Measurements from ENCODE around the gene LRCH1.

LRCH1 gene

DNA sequence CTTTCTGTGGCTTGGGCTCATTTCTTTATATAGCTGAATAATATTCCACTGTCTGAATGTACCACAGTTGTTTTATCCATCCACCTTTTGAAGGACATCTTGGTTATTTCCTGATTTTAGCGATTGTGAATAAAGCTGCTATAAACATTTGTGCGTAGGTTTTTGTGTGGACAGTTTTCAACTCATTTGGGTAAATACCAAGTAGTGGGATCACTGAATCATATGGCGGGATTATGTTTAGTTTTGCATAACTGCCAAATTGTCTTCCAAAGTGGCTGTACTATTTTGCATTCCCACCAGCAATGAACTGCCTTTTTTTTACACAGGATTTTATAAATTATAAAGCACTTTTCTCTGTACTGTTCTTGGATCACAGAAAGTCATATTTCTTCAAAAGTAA lies 13.7 kb upstream of the LRCH1 start:
- ChIA-PET CTCF (no interaction called here), POLR2A (no interaction called here)
- DNase-seq (ENCODE audit: extremely low spot score): no peak

DNA sequence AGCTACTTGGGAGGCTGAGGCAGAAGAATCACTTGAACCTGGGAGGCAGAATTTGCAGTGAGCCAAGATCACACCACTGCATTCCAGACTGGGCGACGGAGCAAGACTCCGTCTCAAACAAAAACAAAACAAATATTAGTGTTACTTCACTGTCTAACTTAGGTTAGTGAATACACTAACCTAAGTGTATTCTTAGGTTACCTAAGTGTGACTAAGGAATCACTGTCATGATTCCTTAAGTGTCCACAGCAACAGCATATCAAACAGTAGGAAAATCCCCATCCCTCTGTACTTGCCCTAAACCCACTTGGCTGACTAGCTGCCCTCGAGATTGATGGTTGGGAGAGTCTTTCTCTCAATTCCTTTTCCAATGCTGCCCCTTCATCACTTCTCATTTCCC lies 11.8 kb upstream of the LRCH1 start:
- POLR2A ChIA-PET: no interaction called here
- CTCF ChIA-PET: no interaction called here
- DNase-seq (ENCODE audit: extremely low spot score): no peak
- TF ChIP-seq CTBP1 (IDR thresholded peaks at IDR 0.05; ENCODE audit: borderline replicate concordance): no peak
- TF ChIP-seq, protein P1, sequence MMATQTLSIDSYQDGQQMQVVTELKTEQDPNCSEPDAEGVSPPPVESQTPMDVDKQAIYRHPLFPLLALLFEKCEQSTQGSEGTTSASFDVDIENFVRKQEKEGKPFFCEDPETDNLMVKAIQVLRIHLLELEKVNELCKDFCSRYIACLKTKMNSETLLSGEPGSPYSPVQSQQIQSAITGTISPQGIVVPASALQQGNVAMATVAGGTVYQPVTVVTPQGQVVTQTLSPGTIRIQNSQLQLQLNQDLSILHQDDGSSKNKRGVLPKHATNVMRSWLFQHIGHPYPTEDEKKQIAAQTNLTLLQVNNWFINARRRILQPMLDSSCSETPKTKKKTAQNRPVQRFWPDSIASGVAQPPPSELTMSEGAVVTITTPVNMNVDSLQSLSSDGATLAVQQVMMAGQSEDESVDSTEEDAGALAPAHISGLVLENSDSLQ (IDR thresholded peaks at IDR 0.05): no peak
- TF ChIP-seq HDGF (IDR thresholded peaks at IDR 0.05; ENCODE audit: borderline replicate concordance): no peak
- TF ChIP-seq L3MBTL2 (conservative IDR thresholded peaks at IDR 0.05): no peak
- no peak for TF ChIP-seq FOXM1 (IDR thresholded peaks at IDR 0.05; ENCODE audit: borderline replicate concordance)
- TF ChIP-seq BHLHE40 (IDR thresholded peaks at IDR 0.05; ENCODE audit: borderline replicate concordance): no peak
- no peak for TF ChIP-seq SUZ12 (IDR thresholded peaks at IDR 0.05)
- no peak for TF ChIP-seq ZNF384 (IDR thresholded peaks at IDR 0.05)
- no peak for TF ChIP-seq FOXK2 (IDR thresholded peaks at IDR 0.05)
- no peak for TF ChIP-seq NFRKB (IDR thresholded peaks at IDR 0.05)
- no peak for TF ChIP-seq FOXA1 (IDR thresholded peaks at IDR 0.05)
- TF ChIP-seq TARDBP (IDR thresholded peaks at IDR 0.05): no peak
- no peak for TF ChIP-seq LEF1 (IDR thresholded peaks at IDR 0.05; ENCODE audit: borderline replicate concordance)

More for the DNA sequence above, 13.7 kb upstream of the LRCH1 start:
- TF ChIP-seq ELF4 (IDR thresholded peaks at IDR 0.05) (no peak), FOXA1 (IDR thresholded peaks at IDR 0.05) (no peak), NFRKB (IDR thresholded peaks at IDR 0.05) (no peak), ZNF384 (IDR thresholded peaks at IDR 0.05) (no peak), FOXM1 (IDR thresholded peaks at IDR 0.05; ENCODE audit: borderline replicate concordance) (no peak), SP1 (IDR thresholded peaks at IDR 0.05) (no peak), L3MBTL2 (conservative IDR thresholded peaks at IDR 0.05) (no peak), CTBP1 (IDR thresholded peaks at IDR 0.05; ENCODE audit: borderline replicate concordance) (no peak), HDGF (IDR thresholded peaks at IDR 0.05; ENCODE audit: borderline replicate concordance) (no peak), LEF1 (IDR thresholded peaks at IDR 0.05; ENCODE audit: borderline replicate concordance) (no peak), SUZ12 (IDR thresholded peaks at IDR 0.05) (no peak)
- TF ChIP-seq, protein P1 (IDR thresholded peaks at IDR 0.05): no peak

DNA sequence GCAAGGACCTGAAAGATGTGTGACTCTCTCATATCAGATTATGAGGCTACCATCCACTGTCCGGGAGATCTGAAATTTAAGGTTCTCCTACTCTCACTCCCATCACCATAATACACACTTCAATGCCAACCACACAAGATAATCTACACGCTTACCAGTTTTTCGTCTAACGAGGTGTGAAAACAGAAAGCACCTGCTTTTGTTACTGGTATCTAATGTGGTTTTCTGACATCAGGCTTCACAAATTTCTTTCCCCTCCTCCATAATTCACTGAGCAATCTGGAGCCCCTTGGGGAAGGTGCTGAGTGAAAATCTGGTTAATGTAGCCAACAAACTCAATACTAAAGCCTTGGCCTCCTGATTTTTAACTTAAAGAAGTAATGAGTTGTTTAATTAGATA lies 10.1 kb upstream of the LRCH1 start:
- DNase-seq (ENCODE audit: extremely low spot score): no peak
- TF ChIP-seq SUZ12 (IDR thresholded peaks at IDR 0.05): no peak
- no peak for TF ChIP-seq HDGF (IDR thresholded peaks at IDR 0.05; ENCODE audit: borderline replicate concordance)
- no peak for TF ChIP-seq CTBP1 (IDR thresholded peaks at IDR 0.05; ENCODE audit: borderline replicate concordance)
- no peak for TF ChIP-seq TARDBP (IDR thresholded peaks at IDR 0.05)
- no peak for TF ChIP-seq ARNT (IDR thresholded peaks at IDR 0.05)
- TF ChIP-seq LEF1 (IDR thresholded peaks at IDR 0.05; ENCODE audit: borderline replicate concordance): no peak
- TF ChIP-seq FOXK2 (IDR thresholded peaks at IDR 0.05): no peak
- ChIA-PET CTCF (no interaction called here), POLR2A (no interaction called here)

DNA sequence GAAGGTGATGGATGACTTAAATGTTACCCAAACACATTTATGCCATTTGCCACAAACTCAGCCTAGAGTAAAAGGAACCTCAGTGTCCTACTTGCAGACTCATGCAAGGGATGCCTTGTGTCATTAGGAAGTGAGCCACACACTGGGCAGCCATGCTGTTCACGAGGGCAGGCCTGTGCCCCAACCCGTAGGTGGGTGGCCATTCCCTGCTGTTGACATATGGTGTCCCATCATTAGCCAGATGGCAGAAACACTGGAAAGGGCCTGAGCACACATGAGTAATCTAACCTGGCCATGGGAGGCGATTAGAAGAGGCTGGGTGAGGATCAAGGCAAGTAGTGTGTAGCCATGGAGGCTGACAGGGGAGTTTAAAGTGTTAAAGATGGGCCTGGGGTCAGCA lies 9.7 kb upstream of the LRCH1 start:
- ChIA-PET POLR2A (no interaction called here), CTCF (no interaction called here)
- TF ChIP-seq BHLHE40 (IDR thresholded peaks at IDR 0.05; ENCODE audit: borderline replicate concordance): no peak
- no peak for TF ChIP-seq SP1 (IDR thresholded peaks at IDR 0.05)
- TF ChIP-seq TARDBP (IDR thresholded peaks at IDR 0.05): no peak
- no peak for TF ChIP-seq NFRKB (IDR thresholded peaks at IDR 0.05)
- TF ChIP-seq LEF1 (IDR thresholded peaks at IDR 0.05; ENCODE audit: borderline replicate concordance): no peak
- TF ChIP-seq SUZ12 (IDR thresholded peaks at IDR 0.05): no peak
- no peak for TF ChIP-seq CTBP1 (IDR thresholded peaks at IDR 0.05; ENCODE audit: borderline replicate concordance)
- TF ChIP-seq L3MBTL2 (conservative IDR thresholded peaks at IDR 0.05): no peak
- TF ChIP-seq FOXA1 (IDR thresholded peaks at IDR 0.05): no peak
- TF ChIP-seq ARNT (IDR thresholded peaks at IDR 0.05): no peak
- no peak for TF ChIP-seq FOXK2 (IDR thresholded peaks at IDR 0.05)
- TF ChIP-seq HDGF (IDR thresholded peaks at IDR 0.05; ENCODE audit: borderline replicate concordance): no peak
- no peak for TF ChIP-seq FOXM1 (IDR thresholded peaks at IDR 0.05; ENCODE audit: borderline replicate concordance)
- no peak for TF ChIP-seq ELF4 (IDR thresholded peaks at IDR 0.05)
- DNase-seq (ENCODE audit: extremely low spot score): no peak

DNA sequence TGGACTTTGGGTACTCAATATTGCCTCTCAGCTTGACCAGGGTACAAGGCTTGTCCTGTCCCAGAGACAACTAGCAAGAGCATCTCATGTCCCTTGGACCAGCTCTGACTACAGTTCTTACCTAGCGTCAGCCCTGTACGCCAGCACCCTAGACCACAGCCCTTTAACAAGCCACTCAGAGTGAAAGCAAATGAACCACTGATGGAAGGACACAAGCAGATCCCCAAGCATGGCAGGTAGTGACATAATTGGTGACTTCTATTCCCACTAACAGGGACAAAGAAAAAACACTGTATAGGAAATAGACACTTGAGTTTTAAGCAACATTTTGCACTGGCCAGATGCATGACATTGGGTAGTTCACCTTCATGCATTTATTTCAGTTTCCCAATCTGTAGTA lies 8.8 kb upstream of the LRCH1 start:
- POLR2A ChIA-PET: no interaction called here
- TF ChIP-seq FOXA1 (IDR thresholded peaks at IDR 0.05) (no peak), L3MBTL2 (conservative IDR thresholded peaks at IDR 0.05) (no peak), ARNT (IDR thresholded peaks at IDR 0.05) (no peak), HDGF (IDR thresholded peaks at IDR 0.05; ENCODE audit: borderline replicate concordance) (no peak), SUZ12 (IDR thresholded peaks at IDR 0.05) (no peak), ELF4 (IDR thresholded peaks at IDR 0.05) (no peak)
- TF ChIP-seq, protein P1 (IDR thresholded peaks at IDR 0.05): no peak

DNA sequence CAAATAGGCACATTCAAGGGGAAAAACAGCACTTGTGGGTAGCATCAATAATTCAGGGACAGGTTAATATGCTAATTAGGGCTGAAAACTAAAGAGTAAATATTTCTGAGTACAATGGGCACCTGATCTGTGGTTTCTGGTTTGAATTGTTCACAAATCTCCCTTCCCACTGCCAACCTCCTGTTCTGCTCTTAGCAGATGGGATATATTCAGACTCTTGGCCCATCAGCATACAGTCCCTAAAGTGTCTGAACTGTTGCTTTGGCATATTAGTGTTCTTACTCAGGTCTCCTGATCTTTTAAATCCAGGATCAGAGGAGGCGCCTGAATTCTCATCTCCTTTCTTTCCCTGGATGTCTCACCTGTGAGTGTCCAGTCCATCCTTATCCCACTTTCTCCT lies 8.2 kb upstream of the LRCH1 start:
- ChIA-PET POLR2A (no interaction called here), CTCF (no interaction called here)
- DNase-seq (ENCODE audit: extremely low spot score): no peak
- TF ChIP-seq FOXM1 (IDR thresholded peaks at IDR 0.05; ENCODE audit: borderline replicate concordance): no peak
- TF ChIP-seq FOXK2 (IDR thresholded peaks at IDR 0.05): no peak
- no peak for TF ChIP-seq LEF1 (IDR thresholded peaks at IDR 0.05; ENCODE audit: borderline replicate concordance)
- no peak for TF ChIP-seq L3MBTL2 (conservative IDR thresholded peaks at IDR 0.05)
- no peak for TF ChIP-seq SP1 (IDR thresholded peaks at IDR 0.05)
- TF ChIP-seq ZNF384 (IDR thresholded peaks at IDR 0.05): no peak
- TF ChIP-seq BHLHE40 (IDR thresholded peaks at IDR 0.05; ENCODE audit: borderline replicate concordance): no peak
- TF ChIP-seq TARDBP (IDR thresholded peaks at IDR 0.05): no peak

More for the DNA sequence above, 8.8 kb upstream of the LRCH1 start:
- CTCF ChIA-PET: no interaction called here
- DNase-seq (ENCODE audit: extremely low spot score): no peak

Data from HEK293T (cell line).